ENCODE data around the gene NUP214.

The NUP214 gene

GRCh38 chr9:131234799-131235479 lies 109.6 kb downstream of the NUP214 start:
- Histone ChIP-seq H3K9ac (no peak overlapping the region), H3K4me2 (ENCODE audit: low read length) (no peak overlapping the region), H3K9me3 (ENCODE audit: control insufficient read depth, low read length) (no peaks in the 10 kb centered on the region), H3K79me2 (no peaks in the 10 kb centered on the region), H3K27me3 (ENCODE audit: control insufficient read depth, insufficient read depth, low read length) (no peaks in the 10 kb centered on the region), H3K4me3 (ENCODE audit: low read depth, low read length) (no peak overlapping the region), H2AFZ (no peak overlapping the region), H3K4me1 (peaks cover 5% of the 10 kb centered on the region), H3K36me3 (ENCODE audit: control insufficient read depth, insufficient read depth, low read length) (no peaks in the 10 kb centered on the region), H3K27ac (no peak overlapping the region)
- TF ChIP-seq CTCF (IDR thresholded peaks at IDR 0.05) = no peak

- no peaks in the 10 kb centered on the region for H3K9me3 ChIP-seq (ENCODE audit: control insufficient read depth, low read length)
- H3K27ac ChIP-seq = no peak overlapping the region
- no peak overlapping the region for H2AFZ ChIP-seq
- no peak overlapping the region for H3K4me3 ChIP-seq (ENCODE audit: low read depth, low read length)
- H3K9ac ChIP-seq = no peak overlapping the region
- H3K4me1 ChIP-seq = peaks cover 5% of the 10 kb centered on the region
- no peaks in the 10 kb centered on the region for H3K79me2 ChIP-seq
- TF ChIP-seq CTCF (IDR thresholded peaks at IDR 0.05) = no peak
- H3K27me3 ChIP-seq (ENCODE audit: control insufficient read depth, insufficient read depth, low read length) = no peaks in the 10 kb centered on the region
- H3K36me3 ChIP-seq (ENCODE audit: control insufficient read depth, insufficient read depth, low read length) = no peaks in the 10 kb centered on the region
- H3K4me2 ChIP-seq (ENCODE audit: low read length) = no peak overlapping the region
Measured at GRCh38 chr9:131235480-131235851, 110.1 kb downstream of the NUP214 start.

GRCh38 chr9:131236161-131236560 lies 110.8 kb downstream of the NUP214 start:
- Histone ChIP-seq H3K27me3 (ENCODE audit: control insufficient read depth, insufficient read depth, low read length) (no peaks in the 10 kb centered on the region), H3K4me3 (ENCODE audit: low read depth, low read length) (no peak overlapping the region), H3K36me3 (ENCODE audit: control insufficient read depth, insufficient read depth, low read length) (no peaks in the 10 kb centered on the region), H3K79me2 (no peaks in the 10 kb centered on the region), H3K9me3 (ENCODE audit: control insufficient read depth, low read length) (no peaks in the 10 kb centered on the region), H3K27ac (no peak overlapping the region), H3K9ac (no peak overlapping the region), H3K4me2 (ENCODE audit: low read length) (no peak overlapping the region), H3K4me1 (peaks cover 5% of the 10 kb centered on the region), H2AFZ (no peak overlapping the region)
- no peak for TF ChIP-seq CTCF (IDR thresholded peaks at IDR 0.05)

- no peaks in the 10 kb centered on the region for H3K36me3 ChIP-seq (ENCODE audit: control insufficient read depth, insufficient read depth, low read length)
- H3K79me2 ChIP-seq = no peaks in the 10 kb centered on the region
- no peak overlapping the region for H3K4me2 ChIP-seq (ENCODE audit: low read length)
- no peak overlapping the region for H2AFZ ChIP-seq
- H3K4me3 ChIP-seq (ENCODE audit: low read depth, low read length) = no peak overlapping the region
- H3K27me3 ChIP-seq (ENCODE audit: control insufficient read depth, insufficient read depth, low read length) = no peaks in the 10 kb centered on the region
- no peaks in the 10 kb centered on the region for H3K9me3 ChIP-seq (ENCODE audit: control insufficient read depth, low read length)
- no peak overlapping the region for H3K27ac ChIP-seq
- peaks cover 5% of the 10 kb centered on the region for H3K4me1 ChIP-seq
- no peak for TF ChIP-seq CTCF (IDR thresholded peaks at IDR 0.05)
- no peak overlapping the region for H3K9ac ChIP-seq
Measured at GRCh38 chr9:131236761-131237160, 111.4 kb downstream of the NUP214 start.

- no peaks in the 10 kb centered on the region for H3K79me2 ChIP-seq
- H3K4me1 ChIP-seq = peaks cover 5% of the 10 kb centered on the region
- no peak for TF ChIP-seq CTCF (IDR thresholded peaks at IDR 0.05)
- no peak overlapping the region for H2AFZ ChIP-seq
- H3K27ac ChIP-seq = no peak overlapping the region
- H3K4me3 ChIP-seq (ENCODE audit: low read depth, low read length) = no peak overlapping the region
- H3K9ac ChIP-seq = no peak overlapping the region
- no peaks in the 10 kb centered on the region for H3K9me3 ChIP-seq (ENCODE audit: control insufficient read depth, low read length)
- no peak overlapping the region for H3K4me2 ChIP-seq (ENCODE audit: low read length)
- H3K27me3 ChIP-seq (ENCODE audit: control insufficient read depth, insufficient read depth, low read length) = no peaks in the 10 kb centered on the region
- H3K36me3 ChIP-seq (ENCODE audit: control insufficient read depth, insufficient read depth, low read length) = no peaks in the 10 kb centered on the region
Measured at GRCh38 chr9:131237291-131237690, 111.9 kb downstream of the NUP214 start.

Data from parathyroid adenoma (tissue), 2 donors.